CD4-positive, alpha-beta T cell treated with Interleukin-2 at 100 ng/mL for 4 hours (primary cell): Measurements from ENCODE around the gene PRPF19.

Experiments
- DNase-seq: peaks from one replicate; pipeline ENCODE4 v3.0.0-alpha.2; 2020; ENCODE audit warnings: low spot score

Gene PRPF19

DNA sequence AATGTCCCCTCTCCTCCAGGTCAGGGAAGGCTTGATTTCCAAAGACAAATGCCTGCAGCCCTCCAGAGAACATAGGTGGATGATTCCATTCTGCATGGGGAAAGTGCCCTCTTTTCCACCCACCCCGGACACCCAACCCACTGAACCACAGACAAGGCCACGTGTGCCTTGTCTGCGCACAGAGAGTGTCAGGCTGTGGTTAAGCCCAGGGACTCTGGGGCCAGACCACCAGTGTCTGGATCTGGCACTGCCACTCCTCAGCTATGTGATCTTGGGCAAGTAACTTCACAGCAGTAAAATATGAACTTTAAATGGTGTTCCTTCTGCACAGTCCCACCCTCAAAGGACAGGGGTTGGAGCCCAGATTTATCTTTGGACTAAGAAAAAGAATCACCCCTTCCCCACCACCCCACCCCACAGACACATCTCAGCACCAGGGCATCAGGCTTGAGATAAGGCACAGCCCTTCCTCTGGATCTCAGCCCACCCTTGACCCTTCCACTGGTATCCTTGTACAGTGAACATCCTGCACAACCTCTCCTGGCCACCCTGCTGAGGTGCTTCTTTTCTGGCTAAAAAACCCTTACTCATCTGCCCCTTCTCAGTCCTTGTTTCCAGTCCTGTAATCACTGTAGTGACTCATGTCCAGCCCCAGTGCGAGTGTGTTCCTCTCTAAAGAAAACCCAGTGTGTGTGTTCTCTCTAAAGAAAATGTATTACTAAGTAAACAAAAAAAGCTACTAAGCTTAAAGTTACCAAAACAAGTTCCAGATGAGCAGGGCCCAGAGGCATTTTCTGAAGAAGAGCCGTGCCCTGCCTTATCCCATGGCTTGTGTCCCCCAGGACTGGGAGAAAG, 48.8 kb downstream of the PRPF19 start:
- DNase-seq = no peak

DNA sequence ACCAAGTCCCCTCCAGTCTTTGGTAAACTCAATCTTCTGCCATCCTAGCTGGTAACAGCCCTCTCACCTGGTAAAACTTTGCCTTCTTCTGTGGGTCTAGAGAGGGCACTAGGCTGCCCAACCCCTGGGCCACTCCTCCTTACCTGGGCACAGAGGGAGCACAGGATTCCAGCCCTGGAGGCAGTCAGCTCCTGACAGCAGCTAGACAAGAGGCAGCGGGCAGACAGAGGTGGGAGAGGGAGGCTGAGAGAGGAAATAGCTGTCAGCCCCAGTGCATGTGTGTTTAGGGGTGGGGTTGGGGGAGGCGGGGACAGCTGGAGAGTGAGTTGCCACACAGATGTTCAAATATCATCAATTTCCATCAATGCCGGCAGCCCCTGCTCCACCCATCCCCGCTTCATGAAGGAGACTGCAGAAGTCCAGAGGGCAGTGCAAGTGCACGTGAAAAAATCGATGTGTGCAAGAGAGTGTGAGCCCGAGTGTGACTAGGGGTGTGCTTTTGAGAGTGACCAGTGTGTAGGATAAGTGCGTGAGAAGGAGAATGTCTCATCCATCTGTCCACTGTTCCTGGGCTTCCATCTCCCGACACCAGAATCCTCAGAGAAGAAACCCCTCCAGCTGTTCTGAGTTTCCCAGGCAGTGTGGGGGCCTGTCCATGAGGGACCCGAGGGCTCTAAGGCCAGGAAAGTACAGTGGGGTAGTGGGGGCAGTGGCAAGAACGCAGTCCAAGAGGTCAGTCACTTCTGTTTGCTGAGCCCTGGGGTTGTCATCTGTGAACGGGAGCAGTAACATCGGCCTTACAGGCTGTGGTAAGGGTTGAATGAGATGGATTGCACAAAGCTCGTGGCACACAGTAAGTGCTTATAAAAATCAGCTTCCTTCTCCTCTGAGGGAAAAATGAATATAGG, 50.4 kb downstream of the PRPF19 start, which contains the start of gene PTGDR2:
Gene PTGDR2, minus strand, starts transcription at position 225 of the 908 bp plus-strand sequence. CDS start 2,228 bp downstream, outside the sequence.
- no peak for DNase-seq

DNA sequence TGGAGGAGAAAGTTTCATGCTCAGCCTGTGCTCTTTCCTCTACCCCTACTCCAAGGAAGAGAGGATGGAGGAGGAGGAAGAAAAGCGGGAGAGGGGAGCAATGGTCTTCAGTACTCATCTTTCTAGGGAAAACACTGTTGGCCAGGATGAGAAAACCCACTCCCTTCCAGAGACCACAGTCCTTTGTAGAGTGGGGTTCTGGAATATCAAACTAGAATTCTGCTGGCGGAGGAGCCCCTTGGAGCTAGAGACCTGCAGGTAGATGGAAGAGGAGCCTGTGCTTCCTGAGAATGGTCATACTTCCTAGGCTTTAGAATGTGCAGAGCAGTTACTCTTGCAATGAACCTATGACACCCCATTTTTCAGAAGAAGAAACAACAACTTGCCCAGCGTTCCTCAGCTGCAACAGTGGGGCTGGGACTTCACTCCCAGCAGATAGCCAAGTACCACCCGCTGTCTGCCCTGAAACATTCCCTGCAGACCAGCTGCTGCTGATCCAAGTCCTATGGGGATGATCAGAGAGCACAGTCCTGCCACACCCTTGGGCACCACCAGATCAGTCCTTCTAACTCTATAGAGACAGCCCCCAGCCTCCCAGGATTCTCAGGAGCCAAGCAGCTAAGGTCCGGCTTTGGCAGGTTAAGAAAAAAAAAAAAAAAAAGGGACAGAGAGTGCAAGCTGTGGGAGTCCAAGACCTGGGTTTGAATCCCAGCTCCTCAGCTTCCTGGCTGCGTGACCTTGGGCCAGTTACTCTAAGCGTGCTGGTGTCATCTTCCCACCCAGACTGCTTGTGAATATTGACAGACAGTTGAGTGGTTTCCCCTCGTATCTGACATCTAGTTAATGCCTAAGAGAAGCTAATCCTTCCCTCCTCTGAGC, 51.3 kb downstream of the PRPF19 start:
- DNase-seq = no peak

DNA sequence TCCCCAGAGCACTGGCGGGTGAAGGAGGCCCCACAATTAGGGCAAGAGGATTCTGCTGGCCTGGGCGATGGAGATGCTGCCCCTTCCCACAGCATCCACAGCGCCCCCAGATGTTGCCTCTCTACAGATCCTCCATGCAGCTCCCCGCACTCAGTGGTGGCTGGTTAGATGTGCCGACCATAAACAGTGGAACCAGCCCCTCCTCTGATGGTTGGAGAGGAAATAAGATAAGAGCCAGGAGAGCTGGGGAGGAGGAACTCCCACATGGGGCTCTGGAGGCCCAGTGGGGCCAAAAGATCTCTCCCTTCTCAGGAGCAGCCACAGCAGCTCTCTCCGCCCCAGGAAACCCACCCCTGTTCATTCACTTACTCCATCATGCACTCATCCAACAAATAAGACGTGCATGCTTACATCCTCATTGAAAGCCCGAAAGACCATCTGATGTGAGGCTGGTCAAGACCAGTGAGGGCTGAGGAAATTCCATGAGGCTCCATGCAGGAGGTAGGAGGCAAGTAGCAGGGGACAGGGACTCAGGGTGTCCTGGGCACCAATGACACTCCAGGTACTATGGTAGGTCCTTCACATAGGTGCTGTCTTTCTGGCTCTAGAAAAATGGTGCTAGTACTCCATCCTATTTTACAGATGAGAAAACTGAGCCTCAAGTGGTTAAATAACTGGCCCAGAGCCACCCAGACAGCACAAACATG, 52.1 kb downstream of the PRPF19 start:
- DNase-seq = no peak

DNA sequence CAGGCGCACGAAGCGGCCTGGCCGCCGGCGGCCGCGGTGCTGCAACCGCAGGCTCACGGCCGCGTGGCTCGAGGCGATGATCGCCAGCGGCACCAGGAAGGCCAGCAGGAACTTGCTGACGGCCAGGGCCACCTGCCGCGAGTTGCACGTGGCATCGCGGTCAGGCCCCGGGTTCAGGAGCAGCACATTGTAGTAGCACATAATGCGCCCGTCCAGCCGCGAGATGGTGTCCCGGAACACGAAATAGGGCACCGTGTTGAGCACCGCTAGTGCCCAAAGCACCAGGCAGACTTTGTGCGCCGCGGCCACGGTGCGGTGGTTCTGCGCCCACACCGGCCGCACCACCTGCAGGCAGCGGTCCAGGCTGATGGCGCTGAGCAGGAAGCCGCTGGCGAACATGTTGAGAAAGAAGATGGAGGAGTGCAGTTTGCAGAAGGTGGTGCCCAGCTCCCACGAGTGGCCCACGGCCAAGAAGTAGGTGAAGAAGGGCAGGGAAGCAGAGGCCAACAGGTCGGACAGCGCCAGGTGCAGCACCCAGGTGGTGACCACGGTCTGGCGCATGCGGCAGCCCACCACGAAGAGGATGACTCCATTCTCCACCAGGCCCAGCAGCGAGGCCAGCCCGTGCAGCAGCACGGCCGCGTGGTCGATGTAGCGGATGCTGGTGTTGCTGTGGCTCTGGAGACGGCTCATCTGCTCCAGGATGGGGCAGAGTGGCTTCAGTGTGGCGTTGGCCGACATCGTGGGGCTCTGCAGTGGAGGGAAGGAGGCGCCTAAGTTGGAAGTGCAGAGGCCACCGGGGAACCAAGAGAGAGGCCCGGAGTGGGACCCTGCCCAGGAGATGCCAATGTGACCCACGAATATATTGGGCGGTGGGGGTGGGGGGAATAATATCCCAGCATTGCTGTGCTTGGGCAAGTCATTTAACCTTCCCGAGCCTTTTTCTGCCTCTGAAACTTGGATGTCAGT, 53.1 kb downstream of the PRPF19 start:
- DNase-seq = no peak

DNA sequence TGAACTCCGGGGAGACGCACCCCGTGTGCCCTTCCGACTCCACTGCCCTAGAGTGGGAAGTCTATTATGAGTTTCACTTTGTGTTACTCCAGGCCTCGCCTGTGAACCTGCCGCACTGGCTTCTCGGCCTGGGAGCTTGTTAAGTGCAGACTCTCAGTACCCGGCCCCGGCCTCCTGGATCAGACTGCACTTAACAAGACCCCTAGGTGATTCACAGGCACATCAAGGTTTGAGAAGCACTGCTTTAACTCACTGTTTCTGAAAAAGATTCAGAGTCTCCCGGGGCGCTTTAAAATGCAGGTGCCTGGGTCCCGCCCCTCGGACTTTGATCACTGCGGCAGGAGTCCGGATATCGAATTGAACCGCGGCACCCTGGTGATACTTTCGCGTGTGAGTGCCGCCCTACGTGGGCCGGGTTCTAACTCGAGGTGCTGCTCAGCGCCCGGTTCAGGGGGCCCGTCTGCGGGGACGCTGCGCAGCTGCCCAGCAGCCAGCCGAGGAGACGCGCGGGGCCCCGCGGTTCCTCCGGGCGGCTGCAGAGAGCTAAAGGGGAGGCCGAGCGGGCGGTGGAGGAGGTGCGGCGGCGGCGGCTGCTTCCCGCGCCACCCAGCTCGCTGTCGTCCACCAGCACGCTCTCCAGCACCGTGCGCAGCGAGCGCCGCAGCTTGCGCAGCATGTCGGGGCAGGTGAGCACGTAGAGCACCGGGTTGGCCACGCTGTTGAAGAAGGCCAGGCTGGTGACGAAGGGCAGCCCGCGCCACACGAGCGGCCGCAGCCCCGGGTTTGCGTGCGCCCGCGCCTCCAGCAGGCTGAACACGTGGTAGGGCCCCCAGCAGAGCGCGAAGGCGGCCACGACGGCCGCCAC, 54.0 kb downstream of the PRPF19 start:
- DNase-seq = no peak

DNA sequence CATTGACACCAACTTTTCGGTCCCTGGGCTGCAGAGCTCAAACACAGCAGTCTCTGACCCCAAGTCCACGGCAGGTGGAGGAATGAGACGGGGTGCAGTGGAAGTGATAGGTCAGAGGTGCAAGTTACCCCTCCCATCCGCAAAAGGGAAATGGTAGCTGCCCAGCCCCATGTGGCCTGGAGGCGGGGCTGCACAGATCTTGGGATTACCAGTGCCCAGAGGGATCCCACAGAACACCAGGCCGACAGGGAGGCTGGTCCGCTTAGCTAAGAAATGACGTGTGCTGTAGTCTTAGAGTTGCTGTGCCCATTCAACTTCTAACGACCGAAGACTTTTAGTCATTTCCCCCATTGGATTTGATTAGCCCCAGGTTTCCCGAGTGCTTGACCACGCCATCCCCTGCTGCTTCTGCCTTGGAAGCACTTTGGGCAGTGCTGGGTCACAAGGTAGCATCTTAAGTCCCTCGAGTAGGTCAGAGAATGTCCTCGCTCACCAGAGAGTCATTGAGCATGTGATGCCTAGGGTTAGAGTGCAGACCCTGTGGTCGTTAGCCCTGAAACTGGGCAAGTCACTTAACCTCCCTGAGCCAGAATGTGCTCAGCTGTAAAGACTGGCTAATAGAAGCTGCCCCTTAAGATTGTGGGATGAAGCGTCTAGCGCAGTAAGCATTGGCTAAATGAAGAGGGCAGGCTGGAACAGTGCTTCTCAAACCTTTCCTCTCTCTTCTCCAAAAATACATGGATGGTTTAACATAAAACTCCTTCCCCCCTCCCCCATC, 54.9 kb downstream of the PRPF19 start:
- DNase-seq = no peak

DNA sequence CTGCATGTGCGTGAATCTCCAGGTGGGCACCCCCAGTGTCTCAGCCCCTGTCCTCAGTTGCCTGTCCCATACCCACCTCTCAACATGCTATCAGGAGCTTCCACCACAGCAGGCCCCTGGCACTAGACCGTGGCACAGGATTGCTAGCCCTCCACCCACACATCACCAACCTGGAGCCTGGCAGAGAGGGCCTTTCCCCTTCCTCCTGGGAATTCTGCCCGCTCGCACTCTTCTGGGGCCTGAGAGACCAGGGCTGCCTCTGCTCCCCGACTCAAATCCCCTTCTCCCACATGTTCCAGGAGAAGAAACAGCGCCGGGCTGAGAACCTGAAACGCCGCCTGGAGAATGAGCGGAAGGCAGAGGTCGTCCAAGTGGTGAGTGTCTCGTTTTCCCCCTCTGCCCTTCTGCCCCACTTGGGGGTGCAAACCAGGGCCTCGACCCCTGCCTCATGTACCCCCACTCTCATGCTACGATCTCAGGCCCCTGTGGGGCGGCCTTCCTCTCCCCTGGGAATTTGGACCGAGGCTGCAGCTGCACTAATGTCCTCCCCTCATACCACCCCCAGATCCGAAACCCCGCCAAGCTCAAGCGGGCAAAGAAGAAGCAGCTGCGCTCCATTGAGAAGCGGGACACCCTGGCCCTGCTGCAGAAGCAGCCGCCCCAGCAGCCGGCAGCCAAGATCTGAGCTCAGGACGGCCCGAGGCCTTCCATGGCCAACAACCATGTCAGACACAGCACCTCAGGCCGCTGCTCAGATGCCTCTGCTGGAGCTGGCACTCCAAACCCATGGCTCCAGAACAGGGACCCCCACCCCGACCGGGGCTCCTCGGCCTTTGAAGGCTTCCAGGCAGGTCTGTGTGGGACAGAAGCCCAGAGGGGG, 56.5 kb downstream of the PRPF19 start:
- DNase-seq = no peak

DNA sequence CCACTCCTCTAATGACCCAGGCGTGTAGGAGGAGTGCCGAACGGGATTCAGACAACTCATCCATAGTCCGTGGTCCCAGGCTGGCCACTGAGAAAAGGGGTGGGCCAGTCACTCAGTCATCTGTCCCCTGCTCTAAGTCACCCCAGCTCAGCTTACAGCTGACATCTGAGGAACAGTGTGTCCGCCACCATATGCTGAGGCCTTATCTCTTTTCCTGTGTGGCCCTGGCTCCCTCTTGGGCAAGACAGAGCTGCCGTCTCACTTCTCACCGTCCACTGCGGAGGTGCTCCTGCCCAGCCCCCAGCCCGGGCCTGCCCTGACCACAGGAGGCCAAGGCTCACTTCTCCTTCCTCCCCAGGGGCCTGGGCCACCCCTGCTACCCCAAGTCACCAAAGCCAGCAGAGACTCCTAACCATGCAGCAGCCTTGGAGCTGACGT, 57.7 kb downstream of the PRPF19 start:
- DNase-seq = no peak

DNA sequence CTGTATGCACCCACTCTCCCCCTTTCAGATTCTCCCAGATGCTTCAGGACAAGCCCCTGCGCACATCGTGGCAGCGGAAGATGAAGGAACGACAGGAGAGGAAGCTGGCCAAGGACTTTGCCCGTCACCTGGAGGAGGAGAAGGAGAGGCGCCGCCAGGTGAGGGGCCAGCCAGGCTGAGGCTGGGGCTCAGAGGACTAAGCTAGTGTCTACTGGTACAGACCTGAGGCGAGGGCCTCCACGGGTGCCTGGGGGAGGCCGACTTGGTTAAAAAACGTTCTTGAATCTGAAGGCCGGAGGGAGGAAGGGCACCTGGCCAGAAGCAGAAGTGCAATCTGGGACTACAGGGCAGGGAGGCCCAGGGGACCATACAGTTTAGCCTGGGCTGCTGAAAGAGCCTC, 58.5 kb downstream of the PRPF19 start:
- DNase-seq = no peak

DNA sequence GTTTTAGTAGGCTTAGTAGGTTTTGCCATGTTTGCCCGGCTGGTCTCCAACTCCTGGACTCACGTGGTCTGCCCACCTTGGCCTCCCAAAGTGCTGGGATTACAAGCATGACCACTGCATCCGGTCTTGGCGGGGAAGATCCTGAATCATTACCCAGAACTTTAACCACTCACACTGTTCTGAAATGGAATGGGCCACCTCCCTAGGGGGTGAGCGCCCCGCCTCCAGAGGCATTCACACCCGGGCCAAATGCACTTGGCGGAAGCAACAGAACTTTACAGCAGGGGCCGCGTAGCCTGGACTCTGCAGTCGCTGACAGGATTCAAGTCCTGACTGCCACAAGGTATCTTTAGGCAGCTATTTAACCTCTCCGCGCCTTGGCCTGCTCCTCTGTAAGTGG, 59.1 kb downstream of the PRPF19 start:
- DNase-seq = no peak

DNA sequence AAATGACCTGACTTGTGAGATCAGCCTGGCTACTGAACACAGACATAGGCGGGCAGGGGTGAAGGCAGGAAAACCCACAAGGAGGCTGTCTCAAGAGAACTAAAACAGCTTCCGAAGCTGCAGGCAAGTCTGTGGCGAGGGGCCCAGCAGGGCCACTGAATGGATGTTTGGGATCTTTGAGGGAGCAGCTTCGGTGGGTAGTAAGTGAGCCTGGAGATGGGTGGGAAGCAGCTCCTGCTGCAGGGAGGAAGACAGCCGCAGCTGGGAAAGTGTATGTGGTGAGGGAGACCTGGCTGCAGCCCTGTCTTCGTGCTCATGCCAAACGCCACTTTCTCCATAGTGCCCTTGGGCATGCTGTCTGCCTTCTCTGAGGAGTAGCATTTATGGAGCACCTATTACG, 61.0 kb downstream of the PRPF19 start:
- DNase-seq = no peak

DNA sequence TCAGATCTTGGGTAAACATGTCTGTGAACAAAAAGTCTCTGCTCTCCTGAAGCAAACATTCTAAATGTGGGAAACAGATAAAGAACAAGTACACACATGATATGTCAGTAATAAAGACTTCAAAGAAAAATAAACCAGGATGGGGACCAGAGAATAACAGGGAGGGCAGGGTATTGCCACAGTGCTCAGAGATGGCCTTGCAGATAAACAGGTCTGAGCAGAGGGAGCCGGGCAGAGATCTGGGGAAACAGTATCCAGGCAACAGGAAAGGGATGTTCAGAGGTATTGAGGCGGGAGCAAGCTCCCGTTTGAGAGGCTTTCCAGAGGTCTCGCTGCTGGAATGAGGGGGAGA, 61.5 kb downstream of the PRPF19 start:
- no peak for DNase-seq

DNA sequence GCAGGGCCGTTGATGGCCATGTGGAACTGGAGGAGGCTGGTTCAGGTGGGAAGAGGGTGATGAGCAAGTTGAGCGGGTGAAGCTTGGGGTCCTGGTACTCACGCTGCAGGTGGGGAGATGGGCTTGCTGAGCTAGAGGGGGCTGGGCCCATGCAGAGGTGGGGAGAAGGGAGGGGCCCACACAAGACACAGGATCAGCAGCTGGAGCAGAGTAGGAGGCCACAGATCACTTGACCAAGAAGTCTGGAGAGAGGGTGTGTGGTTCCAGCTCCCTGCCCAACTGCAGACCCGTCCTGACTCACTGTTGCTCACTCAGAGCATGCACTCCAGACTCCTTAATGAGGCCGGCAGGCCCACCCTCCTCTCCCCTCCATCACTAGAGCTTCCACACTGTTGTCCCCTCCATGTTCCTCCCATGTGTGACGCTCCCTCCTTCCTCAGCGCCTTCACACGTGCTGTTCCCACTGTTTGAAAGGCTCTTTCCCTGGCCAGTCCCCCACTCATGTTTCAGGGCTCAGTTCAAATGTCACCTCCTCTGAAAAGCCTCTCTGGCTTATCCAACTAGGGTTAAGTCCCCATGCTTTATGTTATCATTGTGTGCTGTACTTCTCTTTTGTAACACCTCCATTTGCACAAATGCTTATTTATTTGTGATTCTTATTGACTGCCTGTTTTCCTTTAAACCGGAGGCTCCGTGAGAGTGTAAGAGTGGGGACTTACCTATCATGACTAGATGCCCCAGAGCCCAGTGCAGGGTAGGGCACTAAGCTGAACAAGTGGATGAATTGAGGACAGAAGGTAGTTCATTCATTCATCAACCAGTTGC, 62.1 kb downstream of the PRPF19 start:
- DNase-seq = no peak

DNA sequence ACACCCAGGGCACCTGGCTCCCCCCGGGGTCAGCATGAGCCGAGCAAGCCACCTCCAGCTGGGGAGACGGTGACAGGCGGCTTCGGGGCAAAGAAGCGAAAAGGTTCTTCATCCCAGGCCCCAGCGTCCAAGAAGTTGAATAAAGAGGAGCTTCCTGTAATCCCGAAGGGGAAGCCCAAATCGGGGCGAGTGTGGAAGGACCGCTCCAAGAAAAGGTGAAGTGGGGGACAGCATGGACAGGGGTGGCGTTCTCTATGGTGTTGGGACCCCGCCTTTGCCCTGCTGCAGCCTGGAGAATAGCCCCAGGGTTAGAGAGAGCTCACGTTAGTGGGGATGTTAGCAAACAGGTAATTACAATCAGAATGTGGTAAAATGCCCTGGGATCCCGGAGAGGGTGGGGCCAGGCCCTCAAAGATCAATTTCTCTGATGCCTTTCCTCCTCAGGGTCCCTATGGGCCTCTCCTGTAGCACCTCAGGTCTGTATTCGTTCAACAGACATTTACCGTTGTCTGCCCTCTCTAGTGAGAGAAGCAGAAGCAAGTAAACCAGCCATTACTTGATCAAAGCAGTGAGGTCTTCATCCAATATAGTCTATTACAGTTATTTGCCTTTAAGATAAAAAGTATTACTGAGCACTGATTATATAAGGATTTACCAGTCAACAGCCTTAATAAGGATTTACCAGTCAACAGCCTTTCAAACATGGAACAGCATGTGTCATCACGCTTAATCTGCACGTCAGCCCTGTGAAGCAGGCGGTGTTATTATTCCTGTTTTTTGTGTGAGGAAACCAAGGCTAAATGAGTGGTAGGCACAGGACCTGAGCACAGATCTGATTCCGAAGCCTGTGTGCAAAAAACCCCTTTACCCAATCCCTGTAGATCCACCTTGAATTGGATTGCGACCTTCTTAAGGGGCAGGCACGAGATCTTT, 63.5 kb downstream of the PRPF19 start:
- DNase-seq = no peak
